Measurements from ENCODE around the gene ACAT2. TPM values are rescaled to one million over a fixed set of nuclear protein-coding genes. Genes with fewer than 3 reads are reported as not detected.

ACAT2 gene
- polyA plus RNA-seq, 1 experiment = 39.9 TPM

GRCh38 chr6:159754401-159754800, 7.4 kb upstream of the ACAT2 start:
- Histone ChIP-seq H3K27ac (ENCODE audit: low read depth, low read length) (no peak overlapping the region), H3K9me3 (ENCODE audit: control insufficient read depth, insufficient read depth, low read length) (no peaks in the 10 kb centered on the region), H3K27me3 (ENCODE audit: control insufficient read depth, insufficient read depth, low read length) (no peaks in the 10 kb centered on the region), H3K4me3 (ENCODE audit: low read depth, low read length) (no peak overlapping the region)
- POLR2A ChIA-PET = no interaction called here
- DNase-seq (ENCODE audit: low read depth, low spot score) = no peak
- TF ChIP-seq CTCF (IDR thresholded peaks at IDR 0.05; ENCODE audit: low read depth, low read length) = no peak
- CTCF ChIA-PET = no interaction called here

- ChIA-PET CTCF (no interaction called here), POLR2A (no interaction called here)
- Histone ChIP-seq H3K4me3 (ENCODE audit: low read depth, low read length) (no peak overlapping the region), H3K27ac (ENCODE audit: low read depth, low read length) (no peak overlapping the region), H3K27me3 (ENCODE audit: control insufficient read depth, insufficient read depth, low read length) (no peaks in the 10 kb centered on the region), H3K9me3 (ENCODE audit: control insufficient read depth, insufficient read depth, low read length) (no peaks in the 10 kb centered on the region)
- DNase-seq (ENCODE audit: low read depth, low spot score) = no peak
- TF ChIP-seq CTCF (IDR thresholded peaks at IDR 0.05; ENCODE audit: low read depth, low read length) = no peak
These were observed 6.6 kb upstream of the ACAT2 start for GRCh38 chr6:159754959-159755914.

GRCh38 chr6:159756508-159756907, 5.3 kb upstream of the ACAT2 start:
- no peak overlapping the region for H3K4me3 ChIP-seq (ENCODE audit: low read depth, low read length)
- H3K27ac ChIP-seq (ENCODE audit: low read depth, low read length) = peak overlapping the region; percentile 3
- ChIA-PET CTCF (interaction anchor here (0.7 kb wide), 1 partner anchor 65 kb away, joined by 6 read pairs; no protein-coding TSS in a partner anchor), POLR2A (interaction anchor here (0.6 to 0.8 kb wide), 3 partner anchors 29 to 555 kb away, joined by 3 to 4 read pairs (median 3); partner anchors contain the start of gene TCP1)
- no peaks in the 10 kb centered on the region for H3K9me3 ChIP-seq (ENCODE audit: control insufficient read depth, insufficient read depth, low read length)
- no peak for TF ChIP-seq CTCF (IDR thresholded peaks at IDR 0.05; ENCODE audit: low read depth, low read length)
- no peaks in the 10 kb centered on the region for H3K27me3 ChIP-seq (ENCODE audit: control insufficient read depth, insufficient read depth, low read length)
- DNase-seq (ENCODE audit: low read depth, low spot score) = no peak

- TF ChIP-seq CTCF (IDR thresholded peaks at IDR 0.05; ENCODE audit: low read depth, low read length) = peak; percentile 43
- Histone ChIP-seq H3K27ac (ENCODE audit: low read depth, low read length) (peak overlapping the region; percentile 57), H3K9me3 (ENCODE audit: control insufficient read depth, insufficient read depth, low read length) (no peaks in the 10 kb centered on the region; the same call in 1 of the 2 replicates), H3K4me3 (ENCODE audit: low read depth, low read length) (no peak overlapping the region), H3K27me3 (ENCODE audit: control insufficient read depth, insufficient read depth, low read length) (no peaks in the 10 kb centered on the region)
- DNase-seq (ENCODE audit: low read depth, low spot score) = peak; percentile 16
- CTCF ChIA-PET = interaction anchor here (0.6 to 1.1 kb wide), 3 partner anchors 14 to 67 kb away, joined by 3 to 4 read pairs (median 3); no protein-coding TSS in a partner anchor
- POLR2A ChIA-PET = no interaction called here
These were observed 3.5 kb upstream of the ACAT2 start for GRCh38 chr6:159758031-159759001.

Measured in AG04450 (cell line).